Glutamatergic neuron (in vitro differentiated cells): ENCODE data around the gene CCL27. TPM values are rescaled to one million over a fixed set of nuclear protein-coding genes. Genes with fewer than 3 reads are reported as not detected.

Experiments used
- DNase-seq: peaks from one replicate; pipeline ENCODE4 v3.0.0; 2022
- H3K27ac Mint-ChIP-seq: one replicate; pipeline ENCODE4 v1.8.0; 2020; ENCODE audit warnings: mild to moderate bottlenecking, mixed read lengths, inconsistent platforms; ENCODE audit not compliant: unreplicated experiment
- H3K27me3 Mint-ChIP-seq: one replicate; pipeline ENCODE4 v1.8.0; 2020; ENCODE audit warnings: mild to moderate bottlenecking, moderate library complexity, mixed read lengths, inconsistent platforms; ENCODE audit not compliant: unreplicated experiment
- H3K36me3 Mint-ChIP-seq: one replicate; pipeline ENCODE4 v1.8.0; 2020; ENCODE audit warnings: mild to moderate bottlenecking, mixed read lengths, inconsistent platforms; ENCODE audit not compliant: unreplicated experiment
- H3K4me1 Mint-ChIP-seq: one replicate; pipeline ENCODE4 v1.8.0; 2020; ENCODE audit warnings: mild to moderate bottlenecking, low read depth, mixed read lengths, inconsistent platforms; ENCODE audit not compliant: unreplicated experiment
- H3K4me3 Mint-ChIP-seq: one replicate; pipeline ENCODE4 v1.8.0; 2020; ENCODE audit warnings: mild to moderate bottlenecking, mixed read lengths, inconsistent platforms; ENCODE audit not compliant: unreplicated experiment
- H3K9me3 Mint-ChIP-seq: one replicate; pipeline ENCODE4 v1.8.0; 2020; ENCODE audit warnings: mild to moderate bottlenecking, moderate library complexity, mixed read lengths, inconsistent platforms; ENCODE audit not compliant: unreplicated experiment
- total RNA-seq: library from RNA; stranded (reverse); fragmentation: NEBNext Ultra II Directional; extraction: Animal tissue kit (Norgen Biotek cat#: 25700); gene quantifications from one replicate; pipeline ENCODE4 v1.2.1, GENCODE V29; 2021; ENCODE audit not compliant: unreplicated experiment
- TF ChIP-seq, protein P1 (sequence below): fragments of 200-600 bp; sonication (generic); IDR thresholded peaks from one replicate; pipeline ENCODE4 v1.5.0; 2021; ENCODE audit not compliant: partially characterized antibody, unreplicated experiment

Gene CCL27
- total RNA-seq, 1 donor from 2014 or later: 1.7 TPM

DNA sequence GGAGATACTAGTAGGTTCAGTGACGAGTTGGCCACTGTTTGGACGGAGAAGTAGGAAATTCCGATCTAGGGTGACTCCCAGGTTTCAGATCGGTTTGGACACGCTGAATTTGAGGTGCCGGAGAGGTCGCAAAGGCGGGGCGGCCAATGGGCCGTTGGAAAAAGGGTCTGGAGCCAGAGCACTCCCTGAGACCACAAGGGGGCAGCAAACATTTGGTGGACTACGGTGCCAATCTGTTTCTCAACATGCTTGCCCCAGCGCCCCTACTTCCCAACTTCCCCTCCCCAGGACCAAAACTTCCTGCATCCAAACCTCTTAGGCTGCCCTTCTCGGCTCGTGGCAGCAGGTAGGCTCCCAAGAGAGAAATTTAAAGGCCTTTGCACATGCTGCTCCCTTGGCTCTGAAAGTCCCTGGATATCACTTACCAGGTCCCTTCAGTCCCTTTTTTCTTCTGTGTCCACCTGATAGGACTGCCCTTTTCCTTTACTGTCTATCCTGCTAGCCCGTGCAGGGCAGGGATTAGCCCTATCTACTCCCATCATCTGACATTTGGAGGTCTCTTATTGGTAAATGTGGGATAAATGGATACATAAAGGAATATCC lies 49.6 kb downstream of the CCL27 start:
- peaks cover 10% of the 10 kb centered on the region for H3K9me3 Mint-ChIP-seq
- peaks cover 11% of the 10 kb centered on the region for H3K4me1 Mint-ChIP-seq

More for the DNA sequence above, 49.6 kb downstream of the CCL27 start:
- TF ChIP-seq, protein P1, sequence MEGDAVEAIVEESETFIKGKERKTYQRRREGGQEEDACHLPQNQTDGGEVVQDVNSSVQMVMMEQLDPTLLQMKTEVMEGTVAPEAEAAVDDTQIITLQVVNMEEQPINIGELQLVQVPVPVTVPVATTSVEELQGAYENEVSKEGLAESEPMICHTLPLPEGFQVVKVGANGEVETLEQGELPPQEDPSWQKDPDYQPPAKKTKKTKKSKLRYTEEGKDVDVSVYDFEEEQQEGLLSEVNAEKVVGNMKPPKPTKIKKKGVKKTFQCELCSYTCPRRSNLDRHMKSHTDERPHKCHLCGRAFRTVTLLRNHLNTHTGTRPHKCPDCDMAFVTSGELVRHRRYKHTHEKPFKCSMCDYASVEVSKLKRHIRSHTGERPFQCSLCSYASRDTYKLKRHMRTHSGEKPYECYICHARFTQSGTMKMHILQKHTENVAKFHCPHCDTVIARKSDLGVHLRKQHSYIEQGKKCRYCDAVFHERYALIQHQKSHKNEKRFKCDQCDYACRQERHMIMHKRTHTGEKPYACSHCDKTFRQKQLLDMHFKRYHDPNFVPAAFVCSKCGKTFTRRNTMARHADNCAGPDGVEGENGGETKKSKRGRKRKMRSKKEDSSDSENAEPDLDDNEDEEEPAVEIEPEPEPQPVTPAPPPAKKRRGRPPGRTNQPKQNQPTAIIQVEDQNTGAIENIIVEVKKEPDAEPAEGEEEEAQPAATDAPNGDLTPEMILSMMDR: peak; percentile 81
- peaks cover 2% of the 10 kb centered on the region for H3K27me3 Mint-ChIP-seq
- DNase-seq: peak; percentile 82
- peak overlapping the region; percentile 87 for H3K27ac Mint-ChIP-seq
- peak overlapping the region; percentile 84 for H3K4me3 Mint-ChIP-seq
- H3K36me3 Mint-ChIP-seq: no peaks in the 10 kb centered on the region

Other genes with a start within 250 kb of the CCL27 start
- gene FAM219A, start 204.1 kb downstream of the CCL27 start, total RNA-seq: 221 TPM
- 1.2 TPM for gene DNAI1, start 203.9 kb downstream of the CCL27 start, total RNA-seq
- 11.5 TPM for gene ENHO, start 139.7 kb downstream of the CCL27 start, total RNA-seq
- gene CNTFR, start 72.9 kb downstream of the CCL27 start, total RNA-seq: 170 TPM
- gene RPP25L, start 50.6 kb downstream of the CCL27 start, total RNA-seq: 12.6 TPM
- 119 TPM for gene DCTN3, start 42.2 kb downstream of the CCL27 start, total RNA-seq
- gene ARID3C, start 33.6 kb downstream of the CCL27 start, total RNA-seq: not detected
- gene SIGMAR1, start 24.9 kb downstream of the CCL27 start, total RNA-seq: 44.4 TPM
- 57.5 TPM for gene GALT, start 16.0 kb downstream of the CCL27 start, total RNA-seq
- gene IL11RA, start 10.5 kb downstream of the CCL27 start, total RNA-seq: 28.8 TPM
- gene CCL19, start 28.6 kb upstream of the CCL27 start, total RNA-seq: not detected
- gene CCL21, start 47.5 kb upstream of the CCL27 start, total RNA-seq: not detected